GM10847 (cell line): ENCODE data around the gene PZP.

Source experiments
- POLR2A ChIP-seq: IDR thresholded peaks from 2 replicates; pipeline ENCODE4 v1.6.1; 2011; ENCODE audit not compliant: insufficient read length; ENCODE audit errors: extremely low read depth

PZP gene

GRCh38 chr12:9211687-9212086 is 3.5 kb upstream of the PZP start:
- no peak for TF ChIP-seq POLR2A

- TF ChIP-seq POLR2A: no peak
Measured at GRCh38 chr12:9204380-9204779, 3.8 kb downstream of the PZP start.

DNA sequence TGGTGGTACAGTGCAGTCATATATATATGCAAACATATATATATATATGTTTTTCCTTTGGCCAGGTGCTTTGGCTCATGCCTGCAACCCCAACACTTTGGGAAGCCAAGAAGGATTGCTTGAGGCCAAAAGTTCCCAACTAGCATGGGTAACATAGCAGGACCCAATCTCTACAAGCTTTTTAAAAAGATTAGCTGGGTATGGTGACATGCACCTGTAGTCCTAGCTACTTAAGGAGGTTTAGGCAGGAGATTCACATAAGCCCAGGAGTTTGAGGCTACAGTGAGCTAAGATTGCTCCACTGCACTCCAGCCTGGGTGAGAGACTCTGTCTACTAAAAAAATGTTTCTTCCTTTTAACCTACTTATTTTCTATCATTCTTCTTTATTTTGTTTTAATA is 10.2 kb downstream of the PZP start:
- no peak for TF ChIP-seq POLR2A

DNA sequence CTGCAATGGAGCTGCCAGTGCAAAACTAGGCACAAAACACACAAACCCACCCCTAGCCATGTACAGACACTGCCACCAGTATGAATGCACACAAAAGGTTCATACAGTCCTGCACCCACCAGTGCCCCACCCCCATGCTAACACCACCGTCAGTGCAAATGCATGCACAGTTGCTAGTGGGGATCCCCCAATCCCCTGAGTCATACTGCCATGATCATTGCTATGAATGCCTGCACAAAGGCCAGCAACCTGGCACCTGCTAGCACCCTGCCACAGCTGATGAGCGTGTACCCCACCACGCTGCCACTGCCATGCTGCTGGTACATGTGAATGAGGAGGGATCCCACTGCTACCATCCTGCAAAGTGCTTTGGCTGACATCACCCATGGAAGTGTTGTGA is 23.9 kb downstream of the PZP start:
- TF ChIP-seq POLR2A: no peak

DNA sequence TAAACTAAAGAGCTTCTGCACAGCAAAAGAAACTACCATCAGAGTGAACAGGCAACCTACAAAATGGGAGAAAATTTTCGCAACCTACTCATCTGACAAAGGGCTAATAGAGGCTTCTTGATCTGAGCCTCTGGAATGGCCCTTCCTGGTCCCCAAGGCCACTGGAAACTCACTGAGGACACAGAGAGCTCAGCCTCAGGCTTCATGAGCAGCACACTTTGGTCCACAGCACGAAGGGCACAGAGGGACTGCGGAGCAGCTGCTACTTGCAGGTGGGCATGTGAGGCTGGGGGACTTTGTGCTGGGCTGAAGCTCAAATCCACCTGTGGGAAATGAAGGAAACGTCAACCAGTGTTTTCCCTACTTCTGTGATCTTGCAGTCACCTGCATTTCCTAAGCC is 27.4 kb downstream of the PZP start:
- no peak for TF ChIP-seq POLR2A

GRCh38 chr12:9179781-9180180 is 28.4 kb downstream of the PZP start:
- no peak for TF ChIP-seq POLR2A

- no peak for TF ChIP-seq POLR2A
Measured at GRCh38 chr12:9169979-9170634, 38.1 kb downstream of the PZP start.

DNA sequence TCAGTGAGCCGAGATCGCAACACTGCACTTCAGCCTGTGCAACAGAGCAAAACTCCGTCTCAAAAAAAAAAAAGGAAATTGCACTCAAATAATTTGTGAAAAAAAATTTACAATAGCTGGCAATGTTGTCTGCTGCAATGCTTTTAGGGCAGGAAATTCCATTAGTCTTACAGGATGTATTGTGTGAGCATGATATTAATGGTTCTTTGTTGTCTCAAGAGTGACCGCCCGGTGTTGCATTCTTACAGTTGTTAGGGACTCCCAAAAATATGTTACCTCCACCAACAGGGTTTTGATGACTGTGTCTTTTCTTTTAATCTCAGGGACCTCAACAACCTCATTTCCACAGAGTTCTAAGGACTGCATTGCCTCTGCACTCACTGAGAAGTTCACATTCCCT is 44.8 kb downstream of the PZP start:
- no peak for TF ChIP-seq POLR2A

DNA sequence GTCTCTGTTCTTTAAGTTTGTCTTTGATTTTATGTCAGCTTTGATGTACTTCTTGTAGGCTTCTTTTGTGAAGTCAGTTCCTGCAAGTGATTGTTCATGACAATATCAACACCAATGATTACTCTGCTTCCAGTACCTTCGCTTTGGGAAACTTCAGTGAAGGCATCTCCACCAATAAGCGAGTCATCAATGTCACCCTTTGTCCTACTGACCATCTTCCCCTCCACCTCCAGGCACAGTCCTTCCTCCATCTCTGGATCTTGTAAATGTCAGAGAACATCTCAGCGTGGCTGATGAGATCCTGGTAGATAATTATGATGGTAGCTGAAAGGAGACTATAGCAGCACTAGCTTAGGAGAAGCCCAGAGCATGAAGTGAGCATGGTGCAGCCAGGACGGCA is 52.1 kb downstream of the PZP start:
- no peak for TF ChIP-seq POLR2A

- TF ChIP-seq POLR2A: no peak
Measured at GRCh38 chr12:9149372-9149771, 58.8 kb downstream of the PZP start.

DNA sequence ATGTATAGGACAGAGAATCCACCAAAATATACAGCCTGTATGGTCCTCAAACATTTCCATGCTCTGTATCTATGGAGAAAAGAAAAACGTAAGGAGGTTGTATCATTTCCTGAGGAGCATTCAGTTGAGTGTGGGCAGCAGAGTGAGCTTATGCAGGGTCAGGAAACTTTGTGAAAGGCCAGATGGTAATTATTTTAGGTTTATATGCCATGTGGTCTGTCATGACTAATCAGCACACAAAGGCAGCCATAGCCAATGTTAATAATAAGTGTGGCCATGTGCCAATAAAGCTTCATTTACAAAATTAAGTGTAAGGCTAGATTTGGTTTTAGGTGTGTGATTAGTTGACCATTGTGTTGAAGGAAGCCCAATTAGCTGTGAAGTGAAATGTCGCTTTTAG is 59.3 kb downstream of the PZP start:
- no peak for TF ChIP-seq POLR2A

GRCh38 chr12:9147461-9147860 is 60.7 kb downstream of the PZP start:
- TF ChIP-seq POLR2A: no peak

DNA sequence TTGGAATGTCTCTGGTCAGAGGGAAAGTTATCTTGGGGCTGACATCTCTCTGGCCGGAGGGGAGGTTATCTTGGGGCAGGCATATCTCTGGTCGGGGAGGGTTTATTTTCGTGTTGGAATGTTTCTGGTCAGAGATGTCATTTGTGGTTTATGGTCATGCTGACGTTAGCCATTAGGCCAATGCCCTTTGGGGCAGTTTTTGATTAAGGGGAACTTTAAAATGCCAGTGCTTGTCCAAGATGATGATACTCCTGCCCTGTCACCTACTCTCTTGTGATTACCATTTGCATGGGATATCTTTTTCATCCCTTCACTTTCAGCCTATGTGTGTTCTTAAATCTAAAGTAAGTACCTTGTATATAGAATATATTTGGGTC is 63.5 kb downstream of the PZP start:
- no peak for TF ChIP-seq POLR2A

GRCh38 chr12:9143929-9144729 is 64.1 kb downstream of the PZP start:
- TF ChIP-seq POLR2A: no peak

DNA sequence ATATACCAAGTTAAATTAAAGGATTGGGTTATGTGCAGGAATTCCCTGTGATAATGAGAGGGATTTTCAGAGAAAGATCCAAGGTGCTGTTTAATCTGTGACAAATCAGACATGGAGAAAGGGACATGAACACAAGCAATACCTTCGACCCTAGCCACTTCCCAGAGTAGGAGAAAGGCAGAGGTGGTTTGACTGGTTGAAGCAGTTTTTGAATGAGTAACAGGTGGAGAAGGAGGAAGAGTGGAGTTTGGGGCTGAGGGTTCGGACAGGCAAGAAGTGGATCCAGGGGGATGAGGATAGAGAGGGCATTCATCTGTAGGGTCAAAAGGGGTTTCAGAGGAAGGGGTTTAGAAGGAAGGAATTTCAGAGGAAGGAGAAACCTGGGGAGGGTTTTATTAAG is 65.1 kb downstream of the PZP start:
- no peak for TF ChIP-seq POLR2A

- TF ChIP-seq POLR2A: no peak
Measured at GRCh38 chr12:9135903-9136310, 72.3 kb downstream of the PZP start.
